Prostate gland (tissue), 2 donors: Measurements from ENCODE around the gene WNT16.

Source experiments
- CTCF ChIP-seq, 4 experiments: fragments of 200-600 bp in 2 of 4; fragments of 450-650 bp in 2 of 4; sonication (generic) in 2 of 4; IDR thresholded peaks; 1 replicate in 3 of 4; 2 replicates in 1 of 4; pipeline ENCODE4 v1.5.1; 2016 to 2019; ENCODE audit warnings: antibody characterized with exemption in 4 of 4, mild to moderate bottlenecking in 2 of 4, moderate library complexity in 2 of 4
- POLR2A ChIP-seq: fragments of 450-650 bp; IDR thresholded peaks from one replicate; pipeline ENCODE4 v1.6.1; 2016; ENCODE audit warnings: antibody characterized with exemption, mild to moderate bottlenecking

- TF ChIP-seq CTCF (IDR thresholded peaks at IDR 0.05) (no peak), POLR2A (no peak)
Measured at GRCh38 chr7:121301446-121302213, 27.2 kb upstream of the WNT16 start.
